Brain microvascular endothelial cell (primary cell): ENCODE data around the gene PSME1.

Experiments
- DNase-seq: peaks from one replicate; pipeline ENCODE4 v3.0.0-alpha.2; 2020
- H3K27ac ChIP-seq: fragments of 250-450 bp; sonication (Bioruptor Pico); 2 replicates; pipeline ENCODE4 v1.5.1; 2020; ENCODE audit warnings: mild to moderate bottlenecking, moderate library complexity
- H3K27me3 ChIP-seq: fragments of 250-450 bp; sonication (Bioruptor Pico); replicated peaks from 2 replicates; pipeline ENCODE4 v1.5.1; 2020; ENCODE audit warnings: mild to moderate bottlenecking
- H3K36me3 ChIP-seq: fragments of 250-450 bp; sonication (Bioruptor Pico); replicated peaks from 2 replicates; pipeline ENCODE4 v1.5.1; 2020; ENCODE audit warnings: mild to moderate bottlenecking
- H3K4me3 ChIP-seq: 2 replicates; pipeline ENCODE4 v1.5.1; 2011; ENCODE audit warnings: low read depth, mild to moderate bottlenecking, control low read depth, low read length, moderate library complexity
- in situ Hi-C: cut with HindIII; loops from 2 replicates; pipeline ENCODE4 v1.10.0; 2017; ENCODE audit warnings: low sequenced_read_pairs, low pct_ligation_motif_present
- TF ChIP-seq, protein P1 (sequence below): IDR thresholded peaks from 2 replicates; pipeline ENCODE4 v1.5.1; 2011; ENCODE audit warnings: low read depth, mild to moderate bottlenecking, moderate library complexity, low read length, control low read depth, inconsistent platforms; ENCODE audit errors: missing control alignments

Gene PSME1

DNA sequence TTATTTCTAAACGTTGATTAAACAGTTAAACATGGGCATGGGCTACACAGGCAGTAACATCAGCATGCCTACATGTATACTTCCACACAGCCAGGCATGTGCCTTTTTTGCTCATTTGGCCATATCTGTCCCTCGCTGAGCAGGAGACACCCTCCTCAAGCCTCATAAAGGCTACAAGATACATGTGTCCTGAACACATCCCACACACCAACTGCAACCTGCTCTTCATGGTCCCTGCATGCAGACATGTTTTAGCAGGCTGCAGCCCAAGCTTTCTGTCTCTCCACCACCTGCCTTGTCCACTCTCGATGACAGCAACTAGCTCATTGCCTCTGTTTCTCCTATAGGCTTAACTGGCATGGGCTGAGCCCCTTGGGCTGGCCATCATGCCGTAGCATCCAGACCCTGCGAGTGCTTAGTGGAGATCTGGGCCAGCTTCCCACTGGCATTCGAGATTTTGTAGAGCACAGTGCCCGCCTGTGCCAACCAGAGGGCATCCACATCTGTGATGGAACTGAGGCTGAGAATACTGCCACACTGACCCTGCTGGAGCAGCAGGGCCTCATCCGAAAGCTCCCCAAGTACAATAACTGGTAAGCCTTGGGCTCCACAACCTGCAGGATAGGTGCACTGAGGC lies 39.3 kb upstream of the PSME1 start:
- Histone ChIP-seq H3K36me3 (no peaks in the 10 kb centered on the region), H3K27me3 (no peaks in the 10 kb centered on the region), H3K4me3 (no peak overlapping the region), H3K27ac (no peak overlapping the region)
- in situ Hi-C loops = no loop called here
- no peak for DNase-seq
- TF ChIP-seq, protein P1, sequence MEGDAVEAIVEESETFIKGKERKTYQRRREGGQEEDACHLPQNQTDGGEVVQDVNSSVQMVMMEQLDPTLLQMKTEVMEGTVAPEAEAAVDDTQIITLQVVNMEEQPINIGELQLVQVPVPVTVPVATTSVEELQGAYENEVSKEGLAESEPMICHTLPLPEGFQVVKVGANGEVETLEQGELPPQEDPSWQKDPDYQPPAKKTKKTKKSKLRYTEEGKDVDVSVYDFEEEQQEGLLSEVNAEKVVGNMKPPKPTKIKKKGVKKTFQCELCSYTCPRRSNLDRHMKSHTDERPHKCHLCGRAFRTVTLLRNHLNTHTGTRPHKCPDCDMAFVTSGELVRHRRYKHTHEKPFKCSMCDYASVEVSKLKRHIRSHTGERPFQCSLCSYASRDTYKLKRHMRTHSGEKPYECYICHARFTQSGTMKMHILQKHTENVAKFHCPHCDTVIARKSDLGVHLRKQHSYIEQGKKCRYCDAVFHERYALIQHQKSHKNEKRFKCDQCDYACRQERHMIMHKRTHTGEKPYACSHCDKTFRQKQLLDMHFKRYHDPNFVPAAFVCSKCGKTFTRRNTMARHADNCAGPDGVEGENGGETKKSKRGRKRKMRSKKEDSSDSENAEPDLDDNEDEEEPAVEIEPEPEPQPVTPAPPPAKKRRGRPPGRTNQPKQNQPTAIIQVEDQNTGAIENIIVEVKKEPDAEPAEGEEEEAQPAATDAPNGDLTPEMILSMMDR = no peak

DNA sequence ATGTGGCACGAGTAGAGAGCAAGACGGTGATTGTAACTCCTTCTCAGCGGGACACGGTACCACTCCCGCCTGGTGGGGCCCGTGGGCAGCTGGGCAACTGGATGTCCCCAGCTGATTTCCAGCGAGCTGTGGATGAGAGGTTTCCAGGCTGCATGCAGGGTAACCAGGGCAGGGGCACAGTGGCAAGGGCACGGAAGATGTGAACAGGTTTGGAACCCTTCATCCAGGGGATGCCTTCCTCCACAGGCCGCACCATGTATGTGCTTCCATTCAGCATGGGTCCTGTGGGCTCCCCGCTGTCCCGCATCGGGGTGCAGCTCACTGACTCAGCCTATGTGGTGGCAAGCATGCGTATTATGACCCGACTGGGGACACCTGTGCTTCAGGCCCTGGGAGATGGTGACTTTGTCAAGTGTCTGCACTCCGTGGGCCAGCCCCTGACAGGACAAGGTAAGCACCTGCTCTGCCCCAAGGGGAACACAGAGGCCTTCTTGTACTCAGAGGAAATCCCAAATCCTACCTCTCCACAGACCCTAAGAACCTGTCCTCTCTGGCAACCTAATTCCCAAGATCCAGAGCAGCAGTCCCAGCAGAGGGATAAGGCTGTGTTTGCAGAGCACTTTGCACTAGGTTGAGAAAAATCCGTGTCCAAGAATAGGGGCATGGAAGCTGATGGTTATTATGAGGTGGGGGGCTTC lies 37.6 kb upstream of the PSME1 start:
- Histone ChIP-seq H3K4me3 (no peak overlapping the region), H3K27me3 (no peaks in the 10 kb centered on the region), H3K27ac (no peak overlapping the region), H3K36me3 (no peaks in the 10 kb centered on the region)
- TF ChIP-seq, protein P1 = no peak
- in situ Hi-C loops = no loop called here
- DNase-seq = no peak

DNA sequence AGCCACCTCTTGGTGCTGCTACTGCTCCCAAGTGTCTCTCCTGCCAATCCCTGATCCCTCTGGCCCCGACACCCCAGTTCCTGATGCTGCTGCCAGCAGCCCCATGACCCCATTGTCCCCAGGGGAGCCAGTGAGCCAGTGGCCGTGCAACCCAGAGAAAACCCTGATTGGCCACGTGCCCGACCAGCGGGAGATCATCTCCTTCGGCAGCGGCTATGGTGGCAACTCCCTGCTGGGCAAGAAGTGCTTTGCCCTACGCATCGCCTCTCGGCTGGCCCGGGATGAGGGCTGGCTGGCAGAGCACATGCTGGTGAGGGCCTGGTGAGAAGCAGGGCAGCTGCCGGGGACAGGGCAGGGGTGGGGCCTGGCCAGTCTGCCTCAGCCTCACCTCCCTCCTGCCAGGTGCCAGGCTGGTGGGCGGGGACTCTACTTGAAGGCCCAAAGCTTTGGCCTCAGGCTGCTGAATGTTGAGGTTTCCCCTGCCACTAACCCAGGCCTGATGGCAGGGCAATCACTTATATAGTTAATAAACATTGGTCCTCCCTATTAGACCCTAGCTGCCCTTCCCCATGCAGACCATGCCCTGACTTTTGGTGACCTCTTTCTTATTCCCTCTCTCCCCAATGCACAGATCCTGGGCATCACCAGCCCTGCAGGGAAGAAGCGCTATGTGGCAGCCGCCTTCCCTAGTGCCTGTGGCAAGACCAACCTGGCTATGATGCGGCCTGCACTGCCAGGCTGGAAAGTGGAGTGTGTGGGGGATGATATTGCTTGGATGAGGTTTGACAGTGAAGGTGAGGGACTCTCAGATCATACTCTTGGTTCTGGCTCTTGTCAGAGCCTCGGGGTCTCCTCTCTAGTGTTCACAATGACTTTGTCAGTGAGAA lies 36.8 kb upstream of the PSME1 start:
- Histone ChIP-seq H3K27me3 (no peaks in the 10 kb centered on the region), H3K4me3 (no peak overlapping the region), H3K27ac (no peak overlapping the region), H3K36me3 (no peaks in the 10 kb centered on the region)
- no peak for DNase-seq
- in situ Hi-C loops = no loop called here
- TF ChIP-seq, protein P1 = no peak

DNA sequence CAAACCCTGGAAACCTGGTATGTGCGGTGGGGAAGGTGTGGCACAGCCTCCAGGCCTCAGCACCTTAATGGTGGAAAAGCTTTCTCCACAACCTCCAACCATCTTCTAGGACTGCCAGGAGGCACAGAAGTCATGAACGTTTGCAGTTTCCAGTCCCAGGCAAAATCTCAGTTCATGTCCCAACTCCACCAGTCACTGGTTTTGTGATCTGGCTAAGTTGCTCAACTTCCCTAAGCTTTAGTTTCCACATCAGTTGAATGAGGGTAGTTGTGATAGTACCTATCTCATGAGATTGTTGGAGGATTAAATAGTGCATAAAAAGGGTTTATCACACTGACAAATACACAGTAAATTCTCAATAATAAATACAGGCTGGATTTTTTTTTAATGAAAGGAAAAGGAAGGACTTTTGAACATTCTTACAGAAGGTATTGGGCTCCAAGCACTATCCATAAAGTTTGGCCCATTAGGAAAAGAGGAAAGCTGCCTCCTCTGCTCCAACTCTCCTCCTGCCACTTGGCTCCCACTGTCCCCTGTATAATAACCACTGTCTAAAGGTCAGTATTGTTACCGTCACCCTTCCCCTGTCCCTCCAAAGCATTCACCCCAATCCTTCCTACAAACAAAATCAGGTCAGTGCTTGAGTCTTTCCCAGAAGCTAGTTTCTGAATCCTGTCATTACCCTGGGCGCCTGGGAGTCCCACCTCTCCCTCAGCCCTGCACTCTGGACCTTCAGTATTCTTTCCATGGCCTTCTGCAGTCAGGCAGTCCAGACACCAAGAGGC lies 35.6 kb upstream of the PSME1 start:
- TF ChIP-seq, protein P1 = no peak

DNA sequence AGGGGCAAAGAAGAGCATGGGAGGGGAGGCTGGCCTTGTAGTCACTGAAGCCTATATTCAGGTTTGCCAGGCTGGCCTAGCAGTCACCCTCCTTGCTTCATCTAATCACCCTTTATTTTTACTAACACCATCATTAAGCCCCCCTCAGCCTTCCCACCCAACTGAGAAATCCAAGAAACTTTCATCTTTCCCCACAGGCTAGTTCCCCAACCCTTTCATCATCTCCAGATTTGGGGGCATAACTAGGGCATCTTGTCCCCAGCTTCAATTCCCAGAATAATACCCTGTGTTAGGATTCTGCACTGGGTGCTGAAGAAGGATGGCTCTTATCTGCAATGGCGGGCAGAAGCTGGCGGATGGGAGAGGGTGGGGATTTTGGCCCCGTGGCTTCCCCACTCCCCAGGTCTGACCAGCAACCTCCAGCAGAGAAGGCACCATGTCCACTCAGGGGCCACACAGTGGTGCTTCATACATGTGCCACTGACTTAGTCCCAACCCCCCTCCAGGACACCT lies 35.0 kb upstream of the PSME1 start:
- Histone ChIP-seq H3K27me3 (no peaks in the 10 kb centered on the region), H3K36me3 (no peaks in the 10 kb centered on the region), H3K4me3 (no peak overlapping the region), H3K27ac (no peak overlapping the region)
- in situ Hi-C loops = no loop called here
- DNase-seq = no peak
- TF ChIP-seq, protein P1 = no peak

More for the DNA sequence above, 35.6 kb upstream of the PSME1 start:
- no peak for DNase-seq
- Histone ChIP-seq H3K27me3 (no peaks in the 10 kb centered on the region), H3K27ac (no peak overlapping the region), H3K4me3 (no peak overlapping the region), H3K36me3 (no peaks in the 10 kb centered on the region)
- in situ Hi-C loops = no loop called here
